ENCODE data around the gene SHISAL1.

The SHISAL1 gene

GRCh38 chr22:44202261-44202789 is 110.4 kb downstream of the SHISAL1 start:
- H3K4me3 ChIP-seq: no peak overlapping the region
- no peak for DNase-seq (ENCODE audit: low spot score)
- TF ChIP-seq CTCF (IDR thresholded peaks at IDR 0.05): no peak

GRCh38 chr22:44201665-44202064 is 111.1 kb downstream of the SHISAL1 start:
- no peak for TF ChIP-seq CTCF (IDR thresholded peaks at IDR 0.05)
- no peak overlapping the region for H3K4me3 ChIP-seq
- no peak overlapping the region for H3K27ac ChIP-seq
- no peak for DNase-seq (ENCODE audit: low spot score)

More at GRCh38 chr22:44202261-44202789, 110.4 kb downstream of the SHISAL1 start:
- no peak overlapping the region for H3K27ac ChIP-seq

GRCh38 chr22:44200855-44201550 is 111.7 kb downstream of the SHISAL1 start:
- Histone ChIP-seq H3K27ac (no peak overlapping the region), H3K4me3 (no peak overlapping the region)
- no peak for DNase-seq (ENCODE audit: low spot score)
- no peak for TF ChIP-seq CTCF (IDR thresholded peaks at IDR 0.05)

- Histone ChIP-seq H3K27ac (no peak overlapping the region), H3K4me3 (no peak overlapping the region)
- no peak for TF ChIP-seq CTCF (IDR thresholded peaks at IDR 0.05)
- DNase-seq (ENCODE audit: low spot score): no peak
Measured at GRCh38 chr22:44200451-44200850, 112.3 kb downstream of the SHISAL1 start.

GRCh38 chr22:44199866-44200265 is 112.9 kb downstream of the SHISAL1 start:
- TF ChIP-seq CTCF (IDR thresholded peaks at IDR 0.05): no peak
- DNase-seq (ENCODE audit: low spot score): no peak

GRCh38 chr22:44199164-44199563 is 113.6 kb downstream of the SHISAL1 start:
- TF ChIP-seq CTCF (IDR thresholded peaks at IDR 0.05): no peak
- DNase-seq (ENCODE audit: low spot score): no peak
- Histone ChIP-seq H3K4me3 (no peak overlapping the region), H3K27ac (no peak overlapping the region)

More at GRCh38 chr22:44199866-44200265, 112.9 kb downstream of the SHISAL1 start:
- Histone ChIP-seq H3K4me3 (no peak overlapping the region), H3K27ac (no peak overlapping the region)

GRCh38 chr22:44197271-44197670 is 115.5 kb downstream of the SHISAL1 start:
- no peak overlapping the region for H3K27ac ChIP-seq
- H3K4me3 ChIP-seq: no peak overlapping the region
- no peak for DNase-seq (ENCODE audit: low spot score)
- TF ChIP-seq CTCF (IDR thresholded peaks at IDR 0.05): no peak
